Naive thymus-derived CD4-positive, alpha-beta T cell (primary cell): ENCODE measurements around the gene SKOR1. TPM values are rescaled to one million over a fixed set of nuclear protein-coding genes. Genes with fewer than 3 reads are reported as not detected.

Experiments
- ATAC-seq: fragments of 150-1000 bp; cut with Tn5 transposase; 2 replicates; pipeline ENCODE4 v1.10.0; 2021; ENCODE audit warnings: mild to moderate bottlenecking, moderate library complexity
- CTCF ChIA-PET: fragments of 350-600 bp; sonication (Branson Sonifier 250); formaldehyde crosslinking; loops from one replicate; lab custom pipeline; 2021; ENCODE audit warnings: antibody characterized with exemption; lab: Charles Lee
- POLR2A ChIA-PET: fragments of 350-600 bp; sonication (Branson Sonifier 250); formaldehyde crosslinking; loops from one replicate; lab custom pipeline; 2021; ENCODE audit warnings: antibody characterized with exemption, inconsistent platforms; lab: Charles Lee
- DNase-seq, 9 donors: peaks; one replicate each; pipeline versions ENCODE4 v3.0.0 to v3.0.0-alpha.2; 2020 to 2022; ENCODE audit warnings: mixed read lengths in 1 of 9
- H3K27ac ChIP-seq: one replicate; pipeline ENCODE4 v1.7.0; 2013; ENCODE audit warnings: mild to moderate bottlenecking, low read depth, low read length, moderate library complexity
- H3K27me3 ChIP-seq, 2 donors: one replicate each; pipeline ENCODE4 v1.7.0; 2013; ENCODE audit warnings: low read length in 2 of 2, mild to moderate bottlenecking in 2 of 2, moderate library complexity in 2 of 2; ENCODE audit not compliant: control insufficient read depth in 2 of 2, insufficient read depth in 2 of 2
- H3K36me3 ChIP-seq, 3 experiments: 1 replicate in 2 of 3; 2 replicates in 1 of 3; pipeline ENCODE4 v1.7.0; 2013; ENCODE audit warnings: low read length in 3 of 3, mild to moderate bottlenecking in 3 of 3, moderate library complexity in 1 of 3; ENCODE audit not compliant: insufficient read depth in 3 of 3, control insufficient read depth in 2 of 3
- H3K4me1 ChIP-seq, 2 donors: one replicate each; pipeline ENCODE4 v1.7.0; 2013; ENCODE audit warnings: low read length in 2 of 2, mild to moderate bottlenecking in 2 of 2, moderate library complexity in 1 of 2; ENCODE audit not compliant: control insufficient read depth in 2 of 2, insufficient read depth in 2 of 2
- H3K4me3 ChIP-seq: 2 replicates; pipeline ENCODE4 v1.7.0; 2013; ENCODE audit warnings: mild to moderate bottlenecking, low read length
- H3K9me3 ChIP-seq, 3 experiments: 1 replicate in 2 of 3; 2 replicates in 1 of 3; pipeline ENCODE4 v1.7.0; 2013; ENCODE audit warnings: low read length in 3 of 3; ENCODE audit not compliant: control insufficient read depth in 2 of 3
- H3K27ac Mint-ChIP-seq, 9 donors: one replicate each; pipeline ENCODE4 v1.8.0; 2020 to 2022; ENCODE audit warnings: mixed read lengths in 9 of 9, mild to moderate bottlenecking in 8 of 9, moderate library complexity in 5 of 9, inconsistent platforms in 2 of 9
- H3K27me3 Mint-ChIP-seq, 5 donors: one replicate each; pipeline ENCODE4 v1.8.0; 2021 to 2022; ENCODE audit warnings: mixed read lengths in 5 of 5, mild to moderate bottlenecking in 1 of 5
- H3K36me3 Mint-ChIP-seq, 5 donors: one replicate each; pipeline ENCODE4 v1.8.0; 2020 to 2022; ENCODE audit warnings: mixed read lengths in 5 of 5, mild to moderate bottlenecking in 3 of 5, inconsistent platforms in 1 of 5
- H3K4me1 Mint-ChIP-seq, 7 donors: one replicate each; pipeline ENCODE4 v1.8.0; 2020 to 2022; ENCODE audit warnings: mixed read lengths in 7 of 7, mild to moderate bottlenecking in 3 of 7, inconsistent platforms in 1 of 7
- H3K4me3 Mint-ChIP-seq, 10 donors: one replicate each; pipeline ENCODE4 v1.8.0; 2020 to 2022; ENCODE audit warnings: mild to moderate bottlenecking in 10 of 10, mixed read lengths in 10 of 10, moderate library complexity in 6 of 10, inconsistent platforms in 2 of 10
- H3K9me3 Mint-ChIP-seq, 11 donors: one replicate each; pipeline ENCODE4 v1.8.0; 2020 to 2022; ENCODE audit warnings: mixed read lengths in 11 of 11, mild to moderate bottlenecking in 4 of 11, inconsistent platforms in 1 of 11, moderate library complexity in 1 of 11
- intact Hi-C, 2 donors: fragments of 100-400 bp; cut with micrococcal nuclease; formaldehyde crosslinking; loops; one replicate each; pipeline ENCODE4 v1.15.1; 2023
- polyA plus RNA-seq, 2 donors: library from polyadenylated mRNA; unstranded; fragments of 300-500 nt; fragmentation: Illumina TruSeq; gene quantifications; one replicate each; pipeline ENCODE4 v1.2.3, GENCODE V29; 2021
- total RNA-seq, 6 experiments: library from RNA in 5 of 6; stranded (reverse) in 5 of 6; gene quantifications; 1 replicate in 5 of 6; 2 replicates in 1 of 6; pipeline ENCODE4 v1.2.3 and lab custom pipeline; 2021 to 2026

Gene SKOR1
- total and polyA plus RNA-seq, 7 experiments from 2014 or later: 0.34 to 2.4 (median 0.62) TPM; not detected in 2

DNA sequence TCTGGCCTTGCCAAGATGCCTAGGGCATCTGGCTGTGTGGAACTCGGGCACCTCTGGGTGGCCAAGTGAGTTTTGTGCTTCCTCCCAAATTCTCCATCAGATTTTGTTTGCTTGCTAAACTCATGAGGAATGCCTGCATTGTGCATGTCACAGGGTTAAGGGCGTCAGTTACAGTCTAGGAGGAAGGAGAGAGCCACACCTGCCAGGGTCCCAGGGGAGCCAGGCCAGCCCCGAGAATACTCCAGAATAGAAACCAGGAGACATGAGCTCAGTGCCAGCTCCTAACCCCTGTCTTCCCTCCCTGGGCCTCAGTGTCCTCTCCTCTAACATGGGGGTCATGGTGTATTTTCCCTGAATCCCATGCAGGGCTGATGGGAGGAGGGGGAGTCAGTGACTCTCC lies 22.0 kb upstream of the SKOR1 start:
- POLR2A ChIA-PET: no interaction called here
- DNase-seq: no peak

DNA sequence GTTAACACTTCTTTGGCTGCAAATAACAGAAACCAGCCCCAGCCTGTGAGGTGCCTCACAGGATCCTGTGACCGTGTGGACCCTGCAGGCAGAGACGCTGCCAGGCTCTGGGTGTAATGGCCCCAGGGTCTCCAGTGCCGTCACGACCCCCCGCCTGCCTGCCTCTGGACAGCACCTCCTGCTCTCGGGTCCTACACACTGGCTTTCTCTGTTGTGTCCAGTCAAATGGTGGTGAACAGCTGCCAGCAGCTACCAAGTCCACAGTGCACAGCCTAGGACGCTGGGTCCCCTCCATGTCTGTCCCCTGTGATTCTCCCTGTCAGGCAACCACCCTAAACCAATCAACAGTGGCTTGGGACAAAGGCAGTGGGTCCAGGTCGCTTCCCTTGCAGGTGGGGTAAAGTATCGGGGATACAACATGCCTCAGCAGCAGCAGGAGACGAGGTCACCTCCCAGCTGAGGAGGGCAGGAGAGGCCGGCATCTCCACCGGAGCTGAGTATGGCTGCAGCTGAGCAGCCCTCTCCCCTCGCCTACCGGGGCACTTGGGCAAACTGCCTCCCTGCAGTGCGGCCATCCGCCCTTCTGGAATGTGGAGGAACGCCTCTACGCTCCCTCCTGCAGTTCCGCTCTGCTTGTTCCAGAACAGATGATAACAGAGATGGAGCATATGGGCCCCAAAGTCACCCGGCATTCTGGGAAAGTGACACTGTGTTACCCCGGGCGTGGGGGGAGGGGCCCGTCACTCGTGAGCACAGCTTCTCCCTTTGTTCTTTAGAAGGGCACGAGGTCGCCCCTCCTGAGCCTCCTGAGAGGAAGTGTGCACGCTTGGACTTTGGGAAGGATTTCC lies 21.1 kb upstream of the SKOR1 start:
- no peaks in the 10 kb centered on the region for H3K27me3 Mint-ChIP-seq
- DNase-seq: no peak
- H3K4me3 Mint-ChIP-seq: no peak overlapping the region
- H3K9me3 ChIP-seq: no peaks in the 10 kb centered on the region
- no peaks in the 10 kb centered on the region for H3K4me1 Mint-ChIP-seq
- H3K27me3 ChIP-seq: no peaks in the 10 kb centered on the region
- peaks cover 0 to 37% (median 23%) of the 10 kb centered on the region in 5 donors for H3K36me3 Mint-ChIP-seq
- ChIA-PET POLR2A (no interaction called here), CTCF (interaction anchor here (0.6 kb wide), 1 partner anchor 319 kb away, joined by 3 read pairs; no protein-coding TSS in a partner anchor)
- H3K27ac Mint-ChIP-seq: no peak overlapping the region
- no peak overlapping the region for H3K27ac ChIP-seq
- intact Hi-C loops: no loop called here
- no peak for ATAC-seq
- H3K9me3 Mint-ChIP-seq: peaks cover 0 to 2% (median 0%) of the 10 kb centered on the region in 11 donors
- no peak overlapping the region for H3K4me3 ChIP-seq
- H3K4me1 ChIP-seq: no peaks in the 10 kb centered on the region
- peaks cover 0 to 18% (median 0%) of the 10 kb centered on the region in 3 experiments for H3K36me3 ChIP-seq

More for the DNA sequence above, 22.0 kb upstream of the SKOR1 start:
- peak overlapping the region in 1 of 9 donors; percentile 14 for H3K27ac Mint-ChIP-seq
- no peaks in the 10 kb centered on the region for H3K4me1 Mint-ChIP-seq
- Histone ChIP-seq H3K9me3 (no peaks in the 10 kb centered on the region), H3K27me3 (no peaks in the 10 kb centered on the region), H3K4me3 (no peak overlapping the region), H3K4me1 (no peaks in the 10 kb centered on the region), H3K36me3 (peaks cover 0 to 16% (median 0%) of the 10 kb centered on the region in 3 experiments), H3K27ac (no peak overlapping the region)
- peaks cover 0 to 33% (median 16%) of the 10 kb centered on the region in 5 donors for H3K36me3 Mint-ChIP-seq
- intact Hi-C loops: no loop called here
- no peak for ATAC-seq
- no peaks in the 10 kb centered on the region for H3K27me3 Mint-ChIP-seq
- CTCF ChIA-PET: interaction anchor here (0.6 kb wide), 1 partner anchor 318 kb away, joined by 3 read pairs; no protein-coding TSS in a partner anchor
- peaks cover 0 to 2% (median 0%) of the 10 kb centered on the region in 11 donors for H3K9me3 Mint-ChIP-seq
- H3K4me3 Mint-ChIP-seq: no peak overlapping the region

DNA sequence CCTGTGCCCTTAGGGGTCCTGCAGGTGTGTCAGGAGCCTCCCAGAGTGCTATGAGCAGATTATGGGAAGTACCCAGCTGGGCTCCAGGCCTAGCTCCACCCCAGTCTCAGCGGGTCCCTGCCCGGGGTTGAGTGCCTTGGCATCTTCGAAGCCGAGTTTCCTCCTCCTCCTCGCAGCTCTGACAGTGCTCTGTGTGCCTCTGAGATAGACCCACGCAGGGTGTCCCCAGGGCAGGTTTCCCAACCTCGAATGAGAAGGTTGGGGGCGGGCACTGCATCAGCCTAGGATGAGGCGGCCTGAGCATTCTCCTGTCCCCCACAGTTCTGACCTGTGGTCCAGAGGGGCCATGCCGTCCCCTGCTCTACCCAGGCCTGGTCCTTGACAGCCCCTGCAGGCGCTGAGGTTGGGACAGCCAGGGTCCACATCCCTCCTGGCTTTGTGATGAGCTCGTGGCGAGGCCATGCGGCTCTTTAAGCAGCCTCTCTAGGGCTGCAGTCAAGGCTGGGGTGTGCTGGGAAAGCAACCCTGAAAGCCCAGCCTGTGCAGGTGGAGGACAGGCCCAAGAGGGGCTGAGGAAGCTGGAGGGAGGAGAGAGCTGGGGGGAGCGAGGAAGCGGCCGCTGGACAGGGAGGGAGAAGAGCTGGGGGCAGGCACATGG lies 20.2 kb upstream of the SKOR1 start:
- peaks cover 0 to 2% (median 0%) of the 10 kb centered on the region in 11 donors for H3K9me3 Mint-ChIP-seq
- Histone ChIP-seq H3K9me3 (no peaks in the 10 kb centered on the region), H3K4me3 (no peak overlapping the region), H3K27ac (no peak overlapping the region), H3K4me1 (no peaks in the 10 kb centered on the region), H3K36me3 (peaks cover 0 to 22% (median 0%) of the 10 kb centered on the region in 3 experiments), H3K27me3 (no peaks in the 10 kb centered on the region)
- H3K36me3 Mint-ChIP-seq: peaks cover 0 to 34% (median 23%) of the 10 kb centered on the region in 5 donors
- no peak for ATAC-seq
- no peak overlapping the region for H3K27ac Mint-ChIP-seq
- DNase-seq: no peak
- ChIA-PET POLR2A (no interaction called here), CTCF (no interaction called here)
- intact Hi-C loops: no loop called here
- H3K27me3 Mint-ChIP-seq: no peaks in the 10 kb centered on the region
- no peak overlapping the region for H3K4me3 Mint-ChIP-seq
- no peaks in the 10 kb centered on the region for H3K4me1 Mint-ChIP-seq

GRCh38 chr15:67805666-67806516 lies 19.4 kb upstream of the SKOR1 start:
- H3K27me3 ChIP-seq: no peaks in the 10 kb centered on the region
- DNase-seq: no peak
- H3K36me3 Mint-ChIP-seq: peaks cover 0 to 30% (median 15%) of the 10 kb centered on the region in 5 donors
- no peak overlapping the region for H3K27ac ChIP-seq
- H3K4me3 Mint-ChIP-seq: no peak overlapping the region
- peaks cover 0 to 2% (median 0%) of the 10 kb centered on the region in 11 donors for H3K9me3 Mint-ChIP-seq
- H3K4me1 ChIP-seq: no peaks in the 10 kb centered on the region
- H3K4me1 Mint-ChIP-seq: no peaks in the 10 kb centered on the region
- H3K27ac Mint-ChIP-seq: no peak overlapping the region
- CTCF ChIA-PET: no interaction called here
- POLR2A ChIA-PET: no interaction called here
- no peaks in the 10 kb centered on the region for H3K27me3 Mint-ChIP-seq
- peaks cover 0 to 22% (median 0%) of the 10 kb centered on the region in 3 experiments for H3K36me3 ChIP-seq
- no peak overlapping the region for H3K4me3 ChIP-seq
- no peak for ATAC-seq
- intact Hi-C loops: no loop called here
- no peaks in the 10 kb centered on the region for H3K9me3 ChIP-seq

DNA sequence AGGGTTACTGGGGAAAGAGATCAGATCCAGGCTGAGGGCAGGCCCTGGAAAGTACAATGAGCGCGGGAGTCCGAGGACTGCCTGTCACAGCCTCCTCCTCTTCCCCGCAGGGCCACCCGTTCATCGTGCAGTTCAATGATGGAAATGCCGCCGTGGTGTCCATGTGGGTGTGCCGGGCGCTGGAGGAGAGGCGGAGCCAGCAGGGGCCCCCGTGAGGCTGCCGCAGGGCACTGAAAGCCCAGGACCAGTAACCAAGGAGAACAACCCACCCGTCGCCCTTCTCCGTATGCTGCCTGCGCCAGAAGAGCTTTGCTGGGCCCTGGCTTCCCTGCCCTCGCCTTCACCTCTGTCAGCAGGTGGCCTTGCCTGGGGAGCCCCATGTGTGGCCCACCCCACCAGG lies 18.8 kb upstream of the SKOR1 start:
- POLR2A ChIA-PET: no interaction called here
- peaks cover 0 to 30% (median 15%) of the 10 kb centered on the region in 5 donors for H3K36me3 Mint-ChIP-seq

DNA sequence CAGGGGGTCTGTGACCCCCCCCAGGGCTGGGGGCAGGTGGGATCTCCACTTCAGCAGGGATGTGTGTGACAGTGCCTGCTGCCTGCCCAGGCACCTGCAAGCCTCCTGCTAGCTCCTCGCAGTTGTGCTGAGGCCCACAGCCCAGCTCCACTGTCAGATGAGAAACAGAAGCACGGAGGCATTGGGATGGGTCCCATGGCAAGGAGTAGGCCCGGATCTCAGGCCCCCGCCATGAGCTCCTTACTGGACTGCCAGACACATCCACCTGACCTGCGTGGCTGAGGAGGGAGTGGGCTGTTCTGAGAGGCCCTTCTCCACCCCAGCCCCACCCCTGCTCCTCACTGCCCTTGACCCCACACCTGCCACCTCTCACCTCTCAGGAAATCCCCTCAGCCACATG lies 18.2 kb upstream of the SKOR1 start:
- no peak for ATAC-seq
- H3K9me3 ChIP-seq: no peaks in the 10 kb centered on the region
- Mint-ChIP-seq H3K9me3 (peaks cover 0 to 2% (median 0%) of the 10 kb centered on the region in 11 donors), H3K27me3 (no peaks in the 10 kb centered on the region), H3K4me1 (no peaks in the 10 kb centered on the region), H3K27ac (no peak overlapping the region), H3K36me3 (peaks cover 0 to 26% (median 15%) of the 10 kb centered on the region in 5 donors), H3K4me3 (no peak overlapping the region)
- H3K27ac ChIP-seq: no peak overlapping the region
- H3K36me3 ChIP-seq: peaks cover 0 to 22% (median 0%) of the 10 kb centered on the region in 3 experiments
- CTCF ChIA-PET: no interaction called here
- no peak for DNase-seq
- no peaks in the 10 kb centered on the region for H3K27me3 ChIP-seq
- H3K4me3 ChIP-seq: no peak overlapping the region
- POLR2A ChIA-PET: no interaction called here
- H3K4me1 ChIP-seq: no peaks in the 10 kb centered on the region
- intact Hi-C loops: no loop called here

More for the DNA sequence above, 18.8 kb upstream of the SKOR1 start:
- Mint-ChIP-seq H3K4me1 (no peaks in the 10 kb centered on the region), H3K9me3 (peaks cover 0 to 2% (median 0%) of the 10 kb centered on the region in 11 donors), H3K27me3 (no peaks in the 10 kb centered on the region), H3K4me3 (no peak overlapping the region), H3K27ac (no peak overlapping the region)
- peak in 1 of 9 donors; percentile 14 for DNase-seq
- Histone ChIP-seq H3K9me3 (no peaks in the 10 kb centered on the region), H3K4me3 (no peak overlapping the region), H3K27ac (no peak overlapping the region), H3K36me3 (peaks cover 0 to 22% (median 0%) of the 10 kb centered on the region in 3 experiments), H3K27me3 (no peaks in the 10 kb centered on the region), H3K4me1 (no peaks in the 10 kb centered on the region)
- ATAC-seq: no peak
- CTCF ChIA-PET: no interaction called here
- intact Hi-C loops: no loop called here
